GM23338 (cell line): ENCODE measurements around the gene FAM227A. TPM values are rescaled to one million over a fixed set of nuclear protein-coding genes. Genes with fewer than 3 reads are reported as not detected.

Experiments
- ATAC-seq: fragments of 200-7000 bp; cut with Tn5 transposase; 3 replicates; pipeline ENCODE4 v1.9.1; 2020
- DNase-seq: peaks from one replicate; pipeline ENCODE4 v3.0.0-alpha.2; 2015; ENCODE audit warnings: low spot score
- H2AFZ ChIP-seq: fragments of 200-600 bp; sonication (generic); 2 replicates; pipeline ENCODE4 v1.8.0; 2016; ENCODE audit warnings: antibody characterized with exemption, mild to moderate bottlenecking, moderate library complexity
- H3F3A ChIP-seq: fragments of 200-600 bp; sonication (generic); replicated peaks from 2 replicates; pipeline ENCODE4 v1.8.0; 2017; ENCODE audit warnings: antibody characterized with exemption, mixed run types, low read depth
- H3K27ac ChIP-seq: fragments of 200-600 bp; sonication (generic); 2 replicates; pipeline ENCODE4 v1.6.1; 2016; ENCODE audit warnings: low read depth
- H3K27me3 ChIP-seq: fragments of 200-600 bp; sonication (generic); 2 replicates; pipeline ENCODE4 v1.8.0; 2016; ENCODE audit warnings: mild to moderate bottlenecking, mixed run types, moderate library complexity; ENCODE audit not compliant: insufficient read depth
- H3K36me3 ChIP-seq: fragments of 200-600 bp; sonication (generic); 2 replicates; pipeline ENCODE4 v1.8.0; 2016; ENCODE audit warnings: mild to moderate bottlenecking; ENCODE audit not compliant: insufficient read depth
- H3K4me1 ChIP-seq: fragments of 200-600 bp; sonication (generic); 2 replicates; pipeline ENCODE4 v1.8.0; 2016; ENCODE audit warnings: mild to moderate bottlenecking, moderate library complexity; ENCODE audit not compliant: insufficient read depth
- H3K4me2 ChIP-seq: fragments of 200-600 bp; sonication (generic); 2 replicates; pipeline ENCODE4 v1.7.1; 2017; ENCODE audit warnings: mixed run types
- H3K4me3 ChIP-seq: fragments of 200-600 bp; sonication (generic); 2 replicates; pipeline ENCODE4 v1.6.1; 2016; ENCODE audit warnings: mixed run types
- H3K79me2 ChIP-seq: fragments of 200-600 bp; sonication (generic); replicated peaks from 2 replicates; pipeline ENCODE4 v1.8.0; 2017; ENCODE audit warnings: mild to moderate bottlenecking; ENCODE audit not compliant: insufficient read depth
- H3K9me2 ChIP-seq: fragments of 200-600 bp; sonication (generic); 2 replicates; pipeline ENCODE4 v1.8.0; 2017; ENCODE audit not compliant: insufficient read depth
- H4K20me1 ChIP-seq: fragments of 200-600 bp; sonication (generic); replicated peaks from 2 replicates; pipeline ENCODE4 v1.8.0; 2017; ENCODE audit warnings: mild to moderate bottlenecking; ENCODE audit not compliant: insufficient read depth
- H3K27ac Mint-ChIP-seq: 2 replicates; pipeline ENCODE4 v1.8.0; 2020; ENCODE audit warnings: inconsistent platforms, mild to moderate bottlenecking, moderate library complexity, mixed read lengths
- H3K27me3 Mint-ChIP-seq: 3 replicates; pipeline ENCODE4 v1.8.0; 2022; ENCODE audit warnings: low read depth, mild to moderate bottlenecking, moderate library complexity, mixed read lengths, inconsistent platforms; ENCODE audit not compliant: insufficient read depth, poor library complexity
- H3K36me3 Mint-ChIP-seq: 3 replicates; pipeline ENCODE4 v1.8.0; 2021; ENCODE audit warnings: low read depth, mild to moderate bottlenecking, inconsistent platforms, moderate library complexity, mixed read lengths
- H3K4me1 Mint-ChIP-seq: 3 replicates; pipeline ENCODE4 v1.8.0; 2020; ENCODE audit warnings: mild to moderate bottlenecking, inconsistent platforms, mixed read lengths
- H3K4me3 Mint-ChIP-seq: 3 replicates; pipeline ENCODE4 v1.8.0; 2021; ENCODE audit warnings: moderate library complexity, mild to moderate bottlenecking, inconsistent platforms, mixed read lengths
- H3K9me3 Mint-ChIP-seq: 3 replicates; pipeline ENCODE4 v1.8.0; 2020; ENCODE audit warnings: moderate library complexity, mild to moderate bottlenecking, inconsistent platforms, mixed read lengths
- CREB1 ChIP-seq: fragments of 250-450 bp; sonication (Bioruptor Pico); IDR thresholded peaks from 2 replicates; pipeline ENCODE4 v1.5.0; 2020; ENCODE audit warnings: low read depth, mild to moderate bottlenecking, moderate library complexity
- EZH2 ChIP-seq: fragments of 200-600 bp; sonication (generic); IDR thresholded peaks from one replicate; pipeline ENCODE4 v1.8.0; 2017; ENCODE audit warnings: antibody characterized with exemption, mild to moderate bottlenecking, low read depth; ENCODE audit not compliant: unreplicated experiment
- POLR2AphosphoS5 ChIP-seq: IDR thresholded peaks from 2 replicates; pipeline ENCODE4 v1.6.1; 2016; ENCODE audit warnings: antibody characterized with exemption, low read depth
- STAT1 ChIP-seq: IDR thresholded peaks from one replicate; pipeline ENCODE4 v1.6.1; 2016; ENCODE audit warnings: antibody characterized with exemption; ENCODE audit not compliant: unreplicated experiment
- ZNF114 ChIP-seq: fragments of 250-450 bp; sonication (Bioruptor Pico); IDR thresholded peaks from 2 replicates; pipeline ENCODE4 v1.5.0; 2020; ENCODE audit warnings: mild to moderate bottlenecking, moderate library complexity
- polyA plus RNA-seq: library from polyadenylated mRNA; unstranded; fragments of >200 nt; fragmentation: Nextera tagmentation; extraction: Ambion mirVana; gene quantifications from 2 replicates; pipeline ENCODE4 v1.2.1, GENCODE V29; 2016
- total RNA-seq: library from RNA; depleted of rRNA; stranded (reverse); fragments of >200 nt; shearing (Covaris generic); gene quantifications from 2 replicates; pipeline ENCODE4 v1.2.3, GENCODE V29; 2014
- TF ChIP-seq, protein P1 (sequence below): IDR thresholded peaks from one replicate; pipeline ENCODE4 v1.6.1; 2018; ENCODE audit warnings: antibody characterized with exemption; ENCODE audit not compliant: unreplicated experiment
- TF ChIP-seq, protein P2 (sequence below), 2 experiments: fragments of 200-600 bp in 1 of 2; sonication (generic) in 1 of 2; conservative IDR thresholded peaks; 2 replicates each; pipeline versions ENCODE4 v1.5.1 to v1.6.1; 2016 to 2017; ENCODE audit warnings: antibody characterized with exemption in 2 of 2, low read depth in 2 of 2, mild to moderate bottlenecking in 2 of 2, moderate library complexity in 1 of 2
- TF ChIP-seq, protein P3 (sequence below): fragments of 250-450 bp; sonication (Bioruptor Pico); IDR thresholded peaks from 2 replicates; pipeline ENCODE4 v1.5.0; 2020; ENCODE audit warnings: mild to moderate bottlenecking, moderate library complexity

The FAM227A gene
- total and polyA plus RNA-seq, 2 experiments from 2014 or later, result 5.8 to 11.0 TPM

DNA sequence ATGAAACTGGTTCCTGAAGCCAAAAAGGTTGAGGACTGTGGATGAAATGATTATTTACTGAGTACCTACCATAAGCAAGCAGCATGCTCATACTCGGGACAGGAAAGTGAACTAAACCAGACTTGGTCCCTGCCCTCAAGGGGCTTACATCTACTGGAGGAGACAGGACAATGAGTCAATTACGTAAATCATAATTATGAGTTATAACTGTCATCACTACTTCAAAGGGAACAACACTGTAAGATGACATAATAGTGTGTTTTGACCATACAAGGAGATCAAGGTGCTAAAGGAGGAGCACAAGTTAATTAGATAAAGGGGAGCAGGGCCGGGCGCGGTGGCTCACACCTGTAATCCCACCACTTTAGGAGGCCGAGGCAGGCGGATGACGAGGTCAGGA, 2.5 kb downstream of the FAM227A start (continued):
- TF ChIP-seq CREB1 (no peak), STAT1 (no peak), EZH2 (no peak), POLR2AphosphoS5 (no peak), ZNF114 (CRISPR knock-in tag) (no peak)
- TF ChIP-seq, protein P1, sequence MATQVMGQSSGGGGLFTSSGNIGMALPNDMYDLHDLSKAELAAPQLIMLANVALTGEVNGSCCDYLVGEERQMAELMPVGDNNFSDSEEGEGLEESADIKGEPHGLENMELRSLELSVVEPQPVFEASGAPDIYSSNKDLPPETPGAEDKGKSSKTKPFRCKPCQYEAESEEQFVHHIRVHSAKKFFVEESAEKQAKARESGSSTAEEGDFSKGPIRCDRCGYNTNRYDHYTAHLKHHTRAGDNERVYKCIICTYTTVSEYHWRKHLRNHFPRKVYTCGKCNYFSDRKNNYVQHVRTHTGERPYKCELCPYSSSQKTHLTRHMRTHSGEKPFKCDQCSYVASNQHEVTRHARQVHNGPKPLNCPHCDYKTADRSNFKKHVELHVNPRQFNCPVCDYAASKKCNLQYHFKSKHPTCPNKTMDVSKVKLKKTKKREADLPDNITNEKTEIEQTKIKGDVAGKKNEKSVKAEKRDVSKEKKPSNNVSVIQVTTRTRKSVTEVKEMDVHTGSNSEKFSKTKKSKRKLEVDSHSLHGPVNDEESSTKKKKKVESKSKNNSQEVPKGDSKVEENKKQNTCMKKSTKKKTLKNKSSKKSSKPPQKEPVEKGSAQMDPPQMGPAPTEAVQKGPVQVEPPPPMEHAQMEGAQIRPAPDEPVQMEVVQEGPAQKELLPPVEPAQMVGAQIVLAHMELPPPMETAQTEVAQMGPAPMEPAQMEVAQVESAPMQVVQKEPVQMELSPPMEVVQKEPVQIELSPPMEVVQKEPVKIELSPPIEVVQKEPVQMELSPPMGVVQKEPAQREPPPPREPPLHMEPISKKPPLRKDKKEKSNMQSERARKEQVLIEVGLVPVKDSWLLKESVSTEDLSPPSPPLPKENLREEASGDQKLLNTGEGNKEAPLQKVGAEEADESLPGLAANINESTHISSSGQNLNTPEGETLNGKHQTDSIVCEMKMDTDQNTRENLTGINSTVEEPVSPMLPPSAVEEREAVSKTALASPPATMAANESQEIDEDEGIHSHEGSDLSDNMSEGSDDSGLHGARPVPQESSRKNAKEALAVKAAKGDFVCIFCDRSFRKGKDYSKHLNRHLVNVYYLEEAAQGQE, result no peak
- TF ChIP-seq, protein P2, sequence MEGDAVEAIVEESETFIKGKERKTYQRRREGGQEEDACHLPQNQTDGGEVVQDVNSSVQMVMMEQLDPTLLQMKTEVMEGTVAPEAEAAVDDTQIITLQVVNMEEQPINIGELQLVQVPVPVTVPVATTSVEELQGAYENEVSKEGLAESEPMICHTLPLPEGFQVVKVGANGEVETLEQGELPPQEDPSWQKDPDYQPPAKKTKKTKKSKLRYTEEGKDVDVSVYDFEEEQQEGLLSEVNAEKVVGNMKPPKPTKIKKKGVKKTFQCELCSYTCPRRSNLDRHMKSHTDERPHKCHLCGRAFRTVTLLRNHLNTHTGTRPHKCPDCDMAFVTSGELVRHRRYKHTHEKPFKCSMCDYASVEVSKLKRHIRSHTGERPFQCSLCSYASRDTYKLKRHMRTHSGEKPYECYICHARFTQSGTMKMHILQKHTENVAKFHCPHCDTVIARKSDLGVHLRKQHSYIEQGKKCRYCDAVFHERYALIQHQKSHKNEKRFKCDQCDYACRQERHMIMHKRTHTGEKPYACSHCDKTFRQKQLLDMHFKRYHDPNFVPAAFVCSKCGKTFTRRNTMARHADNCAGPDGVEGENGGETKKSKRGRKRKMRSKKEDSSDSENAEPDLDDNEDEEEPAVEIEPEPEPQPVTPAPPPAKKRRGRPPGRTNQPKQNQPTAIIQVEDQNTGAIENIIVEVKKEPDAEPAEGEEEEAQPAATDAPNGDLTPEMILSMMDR (conservative IDR thresholded peaks at IDR 0.05; ENCODE audit: low read depth in 2 of 2), result no peak

DNA sequence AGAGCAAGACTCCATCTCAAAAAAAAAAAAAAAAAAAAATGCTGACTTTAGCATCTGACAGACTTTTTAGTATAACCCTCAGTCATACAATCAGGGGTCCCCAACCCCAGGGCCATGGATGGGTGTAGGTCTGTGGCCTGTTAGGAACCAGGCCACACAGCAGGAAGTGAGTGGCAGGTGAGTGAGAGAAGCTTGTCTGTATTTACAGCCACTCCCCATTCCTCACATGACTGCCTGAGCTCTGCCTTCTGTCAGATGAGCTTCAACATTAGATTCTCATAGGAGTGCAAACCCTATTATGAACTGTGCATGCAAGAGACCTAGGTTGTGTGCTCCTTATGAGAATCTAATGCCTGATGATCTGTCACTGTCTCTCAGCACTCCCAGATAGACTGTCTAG, 3.3 kb downstream of the FAM227A start:
- no peak overlapping the region for H2AFZ ChIP-seq
- no peaks in the 10 kb centered on the region for H3K27me3 ChIP-seq
- DNase-seq (no peak), ATAC-seq (no peak)
- Mint-ChIP-seq H3K27me3 (peaks cover 5% of the 10 kb centered on the region), H3K4me1 (peaks cover 8% of the 10 kb centered on the region), H3K27ac (no peak overlapping the region), H3K9me3 (peaks cover 8% of the 10 kb centered on the region; the same call in 2 of the 3 replicates), H3K4me3 (no peak overlapping the region), H3K36me3 (peaks cover 27% of the 10 kb centered on the region)
- H3F3A ChIP-seq, result no peaks in the 10 kb centered on the region
- no peaks in the 10 kb centered on the region; the same call in 1 of the 2 replicates for H4K20me1 ChIP-seq
- 0 out of 2 replicates have a peak, but pooled peaks cover under 1% of the 10 kb centered on the region for H3K79me2 ChIP-seq
- no peak overlapping the region for H3K4me2 ChIP-seq
- no peak overlapping the region for H3K4me3 ChIP-seq
- TF ChIP-seq STAT1 (no peak), ZNF114 (CRISPR knock-in tag) (no peak), EZH2 (no peak)
- TF ChIP-seq, protein P3, sequence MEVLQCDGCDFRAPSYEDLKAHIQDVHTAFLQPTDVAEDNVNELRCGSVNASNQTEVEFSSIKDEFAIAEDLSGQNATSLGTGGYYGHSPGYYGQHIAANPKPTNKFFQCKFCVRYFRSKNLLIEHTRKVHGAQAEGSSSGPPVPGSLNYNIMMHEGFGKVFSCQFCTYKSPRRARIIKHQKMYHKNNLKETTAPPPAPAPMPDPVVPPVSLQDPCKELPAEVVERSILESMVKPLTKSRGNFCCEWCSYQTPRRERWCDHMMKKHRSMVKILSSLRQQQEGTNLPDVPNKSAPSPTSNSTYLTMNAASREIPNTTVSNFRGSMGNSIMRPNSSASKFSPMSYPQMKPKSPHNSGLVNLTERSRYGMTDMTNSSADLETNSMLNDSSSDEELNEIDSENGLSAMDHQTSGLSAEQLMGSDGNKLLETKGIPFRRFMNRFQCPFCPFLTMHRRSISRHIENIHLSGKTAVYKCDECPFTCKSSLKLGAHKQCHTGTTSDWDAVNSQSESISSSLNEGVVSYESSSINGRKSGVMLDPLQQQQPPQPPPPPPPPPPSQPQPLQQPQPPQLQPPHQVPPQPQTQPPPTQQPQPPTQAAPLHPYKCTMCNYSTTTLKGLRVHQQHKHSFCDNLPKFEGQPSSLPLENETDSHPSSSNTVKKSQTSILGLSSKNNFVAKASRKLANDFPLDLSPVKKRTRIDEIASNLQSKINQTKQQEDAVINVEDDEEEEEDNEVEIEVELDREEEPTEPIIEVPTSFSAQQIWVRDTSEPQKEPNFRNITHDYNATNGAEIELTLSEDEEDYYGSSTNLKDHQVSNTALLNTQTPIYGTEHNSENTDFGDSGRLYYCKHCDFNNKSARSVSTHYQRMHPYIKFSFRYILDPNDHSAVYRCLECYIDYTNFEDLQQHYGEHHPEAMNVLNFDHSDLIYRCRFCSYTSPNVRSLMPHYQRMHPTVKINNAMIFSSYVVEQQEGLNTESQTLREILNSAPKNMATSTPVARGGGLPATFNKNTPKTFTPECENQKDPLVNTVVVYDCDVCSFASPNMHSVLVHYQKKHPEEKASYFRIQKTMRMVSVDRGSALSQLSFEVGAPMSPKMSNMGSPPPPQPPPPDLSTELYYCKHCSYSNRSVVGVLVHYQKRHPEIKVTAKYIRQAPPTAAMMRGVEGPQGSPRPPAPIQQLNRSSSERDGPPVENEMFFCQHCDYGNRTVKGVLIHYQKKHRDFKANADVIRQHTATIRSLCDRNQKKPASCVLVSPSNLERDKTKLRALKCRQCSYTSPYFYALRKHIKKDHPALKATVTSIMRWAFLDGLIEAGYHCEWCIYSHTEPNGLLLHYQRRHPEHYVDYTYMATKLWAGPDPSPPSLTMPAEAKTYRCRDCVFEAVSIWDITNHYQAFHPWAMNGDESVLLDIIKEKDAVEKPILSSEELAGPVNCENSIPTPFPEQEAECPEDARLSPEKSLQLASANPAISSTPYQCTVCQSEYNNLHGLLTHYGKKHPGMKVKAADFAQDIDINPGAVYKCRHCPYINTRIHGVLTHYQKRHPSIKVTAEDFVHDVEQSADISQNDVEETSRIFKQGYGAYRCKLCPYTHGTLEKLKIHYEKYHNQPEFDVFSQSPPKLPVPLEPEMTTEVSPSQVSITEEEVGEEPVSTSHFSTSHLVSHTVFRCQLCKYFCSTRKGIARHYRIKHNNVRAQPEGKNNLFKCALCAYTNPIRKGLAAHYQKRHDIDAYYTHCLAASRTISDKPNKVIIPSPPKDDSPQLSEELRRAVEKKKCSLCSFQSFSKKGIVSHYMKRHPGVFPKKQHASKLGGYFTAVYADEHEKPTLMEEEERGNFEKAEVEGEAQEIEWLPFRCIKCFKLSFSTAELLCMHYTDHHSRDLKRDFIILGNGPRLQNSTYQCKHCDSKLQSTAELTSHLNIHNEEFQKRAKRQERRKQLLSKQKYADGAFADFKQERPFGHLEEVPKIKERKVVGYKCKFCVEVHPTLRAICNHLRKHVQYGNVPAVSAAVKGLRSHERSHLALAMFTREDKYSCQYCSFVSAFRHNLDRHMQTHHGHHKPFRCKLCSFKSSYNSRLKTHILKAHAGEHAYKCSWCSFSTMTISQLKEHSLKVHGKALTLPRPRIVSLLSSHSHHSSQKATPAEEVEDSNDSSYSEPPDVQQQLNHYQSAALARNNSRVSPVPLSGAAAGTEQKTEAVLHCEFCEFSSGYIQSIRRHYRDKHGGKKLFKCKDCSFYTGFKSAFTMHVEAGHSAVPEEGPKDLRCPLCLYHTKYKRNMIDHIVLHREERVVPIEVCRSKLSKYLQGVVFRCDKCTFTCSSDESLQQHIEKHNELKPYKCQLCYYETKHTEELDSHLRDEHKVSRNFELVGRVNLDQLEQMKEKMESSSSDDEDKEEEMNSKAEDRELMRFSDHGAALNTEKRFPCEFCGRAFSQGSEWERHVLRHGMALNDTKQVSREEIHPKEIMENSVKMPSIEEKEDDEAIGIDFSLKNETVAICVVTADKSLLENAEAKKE (CRISPR knock-in tag), result no peak
- H3K27ac ChIP-seq, result no peak overlapping the region
- no peaks in the 10 kb centered on the region for H3K9me2 ChIP-seq
- 0 out of 2 replicates have a peak, but pooled peaks cover 3% of the 10 kb centered on the region for H3K36me3 ChIP-seq
- peaks cover 5% of the 10 kb centered on the region for H3K4me1 ChIP-seq
